T-helper 17 cell (primary cell): Measurements from ENCODE around the gene TBX2. TPM values are rescaled to one million over a fixed set of nuclear protein-coding genes. Genes with fewer than 3 reads are reported as not detected.

ENCODE experiments used
- ATAC-seq: fragments of 150-1000 bp; cut with Tn5 transposase; 2 replicates; pipeline ENCODE4 v1.10.0; 2021; ENCODE audit warnings: mild to moderate bottlenecking, moderate library complexity
- DNase-seq, 3 donors: peaks; one replicate each; pipeline versions ENCODE4 v3.0.0 to v3.0.0-alpha.2; 2020 to 2021
- H3K9me3 ChIP-seq: one replicate; pipeline ENCODE4 v1.7.0; 2013; ENCODE audit warnings: low read length, mild to moderate bottlenecking; ENCODE audit not compliant: control insufficient read depth, poor library complexity, severe bottlenecking
- H3K27ac Mint-ChIP-seq: one replicate; pipeline ENCODE4 v1.8.0; 2022; ENCODE audit warnings: mild to moderate bottlenecking, moderate library complexity, mixed read lengths
- H3K27me3 Mint-ChIP-seq: one replicate; pipeline ENCODE4 v1.8.0; 2022; ENCODE audit warnings: mixed read lengths
- H3K36me3 Mint-ChIP-seq: one replicate; pipeline ENCODE4 v1.8.0; 2022; ENCODE audit warnings: low read depth, mixed read lengths
- H3K4me1 Mint-ChIP-seq: one replicate; pipeline ENCODE4 v1.8.0; 2022; ENCODE audit warnings: mild to moderate bottlenecking, mixed read lengths
- H3K4me3 Mint-ChIP-seq: one replicate; pipeline ENCODE4 v1.8.0; 2022; ENCODE audit warnings: mild to moderate bottlenecking, moderate library complexity, mixed read lengths
- total RNA-seq, 4 donors: library from RNA in 2 of 4; stranded (reverse) in 2 of 4; gene quantifications; one replicate each; pipeline ENCODE4 v1.2.3 and lab custom pipeline; 2022 to 2026

Gene TBX2
- total RNA-seq, 2 donors from 2014 or later, result 0.50 TPM; not detected in 1

- H3K9me3 ChIP-seq, result no peaks in the 10 kb centered on the region
- ATAC-seq (no peak), DNase-seq (no peak)
- no peak overlapping the region for H3K4me3 Mint-ChIP-seq
- H3K36me3 Mint-ChIP-seq, result peaks cover 2% of the 10 kb centered on the region
- H3K4me1 Mint-ChIP-seq, result peaks cover 5% of the 10 kb centered on the region
- no peaks in the 10 kb centered on the region for H3K27me3 Mint-ChIP-seq
- no peak overlapping the region for H3K27ac Mint-ChIP-seq
These were observed 13.9 kb upstream of the TBX2 start for GRCh38 chr17:61385577-61386236.

DNA sequence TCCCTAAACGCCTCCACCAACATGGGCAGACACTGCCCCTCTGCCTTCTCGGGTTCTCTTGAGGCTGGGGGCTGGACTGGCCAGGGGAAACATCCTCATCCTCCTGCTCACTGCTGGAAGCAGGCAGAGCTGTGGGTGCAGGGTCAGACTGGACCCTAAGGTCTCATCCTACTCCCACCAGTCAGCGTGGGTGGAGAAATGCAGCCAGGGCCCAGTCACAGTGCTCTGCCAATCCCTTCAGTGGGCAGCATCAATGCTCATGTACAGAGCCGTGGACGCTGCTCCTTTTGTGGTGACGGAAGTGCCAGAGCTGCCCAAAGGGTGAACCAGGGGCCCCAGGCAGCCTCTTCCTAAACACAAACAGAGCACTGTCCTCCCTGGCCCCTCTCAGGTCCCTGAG is 13.4 kb upstream of the TBX2 start:
- DNase-seq (no peak), ATAC-seq (no peak)
- Mint-ChIP-seq H3K4me3 (no peak overlapping the region), H3K27me3 (no peaks in the 10 kb centered on the region), H3K4me1 (peaks cover 5% of the 10 kb centered on the region), H3K36me3 (peaks cover 2% of the 10 kb centered on the region), H3K27ac (no peak overlapping the region)
- H3K9me3 ChIP-seq, result no peaks in the 10 kb centered on the region

DNA sequence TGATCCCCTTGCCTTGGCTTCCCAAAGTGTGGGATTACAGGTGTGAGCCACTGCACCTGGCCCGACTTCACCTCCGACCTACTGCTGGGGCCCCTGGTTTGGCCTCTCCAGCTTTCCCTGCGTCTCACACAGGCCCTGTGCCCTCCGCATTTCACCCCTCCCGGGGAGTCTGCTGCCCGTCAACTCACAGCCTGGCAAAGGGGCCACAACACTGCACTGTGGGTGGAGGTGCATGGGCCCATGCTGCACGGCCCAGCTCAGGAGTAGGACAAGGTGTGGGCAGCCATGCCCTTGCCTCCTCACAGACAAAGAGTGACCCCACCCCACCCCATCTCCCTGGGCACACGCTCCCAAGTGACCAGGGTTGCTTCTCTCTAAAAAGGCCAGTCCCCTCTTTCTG is 12.6 kb upstream of the TBX2 start:
- ATAC-seq (no peak), DNase-seq (no peak)
- peaks cover 5% of the 10 kb centered on the region for H3K4me1 Mint-ChIP-seq
- H3K36me3 Mint-ChIP-seq, result peaks cover 2% of the 10 kb centered on the region
- no peak overlapping the region for H3K27ac Mint-ChIP-seq
- no peak overlapping the region for H3K4me3 Mint-ChIP-seq
- H3K9me3 ChIP-seq, result no peaks in the 10 kb centered on the region
- H3K27me3 Mint-ChIP-seq, result peaks cover 6% of the 10 kb centered on the region

GRCh38 chr17:61387511-61388305 is 11.9 kb upstream of the TBX2 start:
- no peaks in the 10 kb centered on the region for H3K9me3 ChIP-seq
- Mint-ChIP-seq H3K27ac (no peak overlapping the region), H3K27me3 (peaks cover 11% of the 10 kb centered on the region), H3K36me3 (peaks cover 2% of the 10 kb centered on the region), H3K4me1 (peaks cover 5% of the 10 kb centered on the region), H3K4me3 (no peak overlapping the region)
- ATAC-seq (no peak), DNase-seq (no peak)

DNA sequence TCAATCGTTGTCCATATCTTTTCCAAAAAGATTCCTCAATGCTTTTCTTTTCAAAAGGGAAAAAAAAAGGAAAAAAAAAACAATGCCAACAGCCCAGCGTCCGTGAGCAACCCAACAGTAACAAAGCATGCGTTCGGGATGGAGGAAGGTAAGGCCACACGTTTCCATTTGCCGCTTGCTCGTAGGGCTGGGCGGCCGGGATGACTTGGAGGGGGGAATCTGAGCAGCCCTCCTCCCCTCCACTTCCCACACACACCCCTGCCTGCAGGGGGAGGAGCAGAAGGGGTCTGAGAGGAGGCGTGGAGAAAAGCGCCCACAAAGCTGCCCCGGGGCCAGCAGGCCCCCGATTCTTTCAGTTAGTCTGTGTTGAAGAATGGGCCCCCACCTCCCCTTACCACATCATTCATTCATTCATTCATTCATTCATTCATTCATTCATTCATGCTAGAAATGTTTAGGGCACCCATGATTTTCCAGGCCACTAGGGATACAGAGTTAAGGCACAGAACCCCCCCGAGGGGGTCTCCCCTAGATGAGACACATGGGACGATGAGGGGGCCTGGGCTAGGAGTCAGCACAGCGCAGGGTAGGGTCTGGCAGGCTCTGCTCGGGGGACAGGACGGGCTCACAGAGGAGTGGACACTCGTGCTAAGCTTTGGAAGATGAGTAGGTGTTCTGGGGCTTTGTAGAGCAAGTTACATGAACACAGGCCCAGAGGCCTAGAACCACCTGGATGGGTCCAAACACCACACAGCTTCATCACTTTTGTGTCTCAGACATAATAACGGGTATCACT is 10.9 kb upstream of the TBX2 start:
- H3K4me3 Mint-ChIP-seq, result no peak overlapping the region

GRCh38 chr17:61389670-61390478 is 9.8 kb upstream of the TBX2 start:
- H3K4me3 Mint-ChIP-seq, result no peak overlapping the region
- H3K36me3 Mint-ChIP-seq, result peaks cover 2% of the 10 kb centered on the region
- H3K4me1 Mint-ChIP-seq, result peaks cover 5% of the 10 kb centered on the region
- DNase-seq (peak in 2 of 3 donors; percentile 24 to 48), ATAC-seq (peak; percentile 56)
- H3K9me3 ChIP-seq, result no peaks in the 10 kb centered on the region
- H3K27me3 Mint-ChIP-seq, result peaks cover 18% of the 10 kb centered on the region
- H3K27ac Mint-ChIP-seq, result no peak overlapping the region

More for the DNA sequence above, 10.9 kb upstream of the TBX2 start:
- H3K36me3 Mint-ChIP-seq, result peaks cover 2% of the 10 kb centered on the region
- DNase-seq (no peak), ATAC-seq (no peak)
- H3K27me3 Mint-ChIP-seq, result peaks cover 11% of the 10 kb centered on the region
- H3K4me1 Mint-ChIP-seq, result peaks cover 5% of the 10 kb centered on the region
- H3K27ac Mint-ChIP-seq, result no peak overlapping the region
- no peaks in the 10 kb centered on the region for H3K9me3 ChIP-seq

- ATAC-seq (no peak), DNase-seq (no peak)
- Mint-ChIP-seq H3K36me3 (no peaks in the 10 kb centered on the region), H3K27ac (no peak overlapping the region), H3K27me3 (peaks cover 22% of the 10 kb centered on the region), H3K4me3 (no peak overlapping the region), H3K4me1 (peaks cover 5% of the 10 kb centered on the region)
- H3K9me3 ChIP-seq, result no peaks in the 10 kb centered on the region
These were observed 9.2 kb upstream of the TBX2 start for GRCh38 chr17:61390479-61390791.

DNA sequence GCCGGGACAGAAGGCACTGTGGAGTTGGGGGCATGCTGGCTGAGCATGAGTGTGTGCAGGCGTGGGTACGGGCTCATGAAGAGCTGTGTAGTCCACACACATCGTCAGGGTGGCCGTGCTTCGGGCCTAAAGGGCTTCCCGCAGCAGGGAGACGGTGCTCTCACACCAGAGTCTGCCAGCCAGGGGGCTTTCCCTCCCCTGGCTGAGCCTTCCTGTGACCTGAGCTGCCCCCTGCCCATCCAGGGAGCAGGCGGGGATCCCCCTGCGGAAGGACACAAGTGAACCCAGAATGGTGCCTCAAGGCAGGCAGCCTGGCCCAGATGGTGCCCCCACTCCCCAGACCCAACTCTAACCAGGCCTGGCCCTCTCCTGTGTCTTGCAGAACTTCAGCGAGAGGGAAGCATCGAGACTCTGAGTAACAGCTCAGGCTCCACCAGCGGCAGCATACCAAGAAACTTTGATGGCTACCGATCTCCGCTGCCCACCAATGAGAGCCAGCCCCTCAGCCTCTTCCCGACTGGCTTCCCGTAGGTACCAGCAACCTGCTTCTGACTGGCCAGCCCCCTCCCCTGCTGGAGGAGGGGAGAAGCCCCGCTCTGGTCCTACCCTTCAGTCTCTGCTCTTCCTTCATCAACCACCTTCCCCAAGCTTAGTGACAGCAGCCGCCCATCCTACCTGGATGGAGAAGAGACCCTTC is 7.9 kb upstream of the TBX2 start:
- H3K27me3 Mint-ChIP-seq, result peaks cover 28% of the 10 kb centered on the region
- no peak overlapping the region for H3K4me3 Mint-ChIP-seq
- ATAC-seq (no peak), DNase-seq (no peak)
- peaks cover 7% of the 10 kb centered on the region for H3K4me1 Mint-ChIP-seq
- H3K9me3 ChIP-seq, result no peaks in the 10 kb centered on the region
- H3K27ac Mint-ChIP-seq, result no peak overlapping the region
- H3K36me3 Mint-ChIP-seq, result no peaks in the 10 kb centered on the region

DNA sequence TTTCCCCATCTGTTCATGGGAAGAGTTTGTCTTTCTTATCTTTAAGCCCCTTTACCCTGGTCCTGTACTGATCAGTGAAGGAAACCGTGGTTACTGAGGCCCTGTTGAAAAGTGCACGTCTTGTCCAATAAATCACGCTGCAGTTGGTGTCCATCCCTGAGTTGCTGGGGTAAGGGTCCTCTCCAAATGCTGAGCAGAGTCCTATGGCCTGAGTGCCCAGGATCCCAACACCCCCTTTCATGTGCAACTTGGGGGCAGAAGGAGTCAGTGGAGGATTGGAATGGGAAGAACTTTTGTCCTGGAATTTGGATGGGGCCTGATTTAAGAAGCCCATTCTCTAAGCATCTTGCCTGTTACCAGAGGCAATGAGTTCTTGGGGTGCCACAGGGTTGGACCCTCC is 7.0 kb upstream of the TBX2 start:
- ATAC-seq, result no peak

DNA sequence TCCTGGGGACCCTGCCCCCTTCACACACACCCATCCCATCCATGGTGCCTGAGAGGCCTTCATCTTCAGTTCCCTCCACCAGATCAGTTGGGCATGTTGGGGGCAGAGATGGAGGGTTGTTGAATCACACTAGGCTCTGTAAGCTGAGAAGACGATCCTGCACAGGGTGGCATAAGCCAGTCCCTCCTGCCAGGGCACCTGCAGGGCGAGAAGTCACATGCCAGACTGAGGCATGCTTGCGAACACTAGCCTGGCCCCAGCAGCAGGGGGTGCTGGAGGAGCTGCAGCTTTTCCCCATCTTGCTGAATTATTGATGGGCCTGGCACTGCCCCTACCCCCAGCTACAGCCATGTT is 6.1 kb upstream of the TBX2 start:
- DNase-seq (no peak), ATAC-seq (peak; percentile 34)
- Mint-ChIP-seq H3K27me3 (peaks cover 39% of the 10 kb centered on the region), H3K36me3 (no peaks in the 10 kb centered on the region), H3K4me1 (peaks cover 13% of the 10 kb centered on the region), H3K4me3 (no peak overlapping the region), H3K27ac (no peak overlapping the region)
- no peaks in the 10 kb centered on the region for H3K9me3 ChIP-seq

More for the DNA sequence above, 7.0 kb upstream of the TBX2 start:
- Mint-ChIP-seq H3K27me3 (peaks cover 30% of the 10 kb centered on the region), H3K4me3 (no peak overlapping the region), H3K4me1 (peaks cover 7% of the 10 kb centered on the region), H3K27ac (no peak overlapping the region), H3K36me3 (no peaks in the 10 kb centered on the region)
- no peak for DNase-seq
- H3K9me3 ChIP-seq, result no peaks in the 10 kb centered on the region

DNA sequence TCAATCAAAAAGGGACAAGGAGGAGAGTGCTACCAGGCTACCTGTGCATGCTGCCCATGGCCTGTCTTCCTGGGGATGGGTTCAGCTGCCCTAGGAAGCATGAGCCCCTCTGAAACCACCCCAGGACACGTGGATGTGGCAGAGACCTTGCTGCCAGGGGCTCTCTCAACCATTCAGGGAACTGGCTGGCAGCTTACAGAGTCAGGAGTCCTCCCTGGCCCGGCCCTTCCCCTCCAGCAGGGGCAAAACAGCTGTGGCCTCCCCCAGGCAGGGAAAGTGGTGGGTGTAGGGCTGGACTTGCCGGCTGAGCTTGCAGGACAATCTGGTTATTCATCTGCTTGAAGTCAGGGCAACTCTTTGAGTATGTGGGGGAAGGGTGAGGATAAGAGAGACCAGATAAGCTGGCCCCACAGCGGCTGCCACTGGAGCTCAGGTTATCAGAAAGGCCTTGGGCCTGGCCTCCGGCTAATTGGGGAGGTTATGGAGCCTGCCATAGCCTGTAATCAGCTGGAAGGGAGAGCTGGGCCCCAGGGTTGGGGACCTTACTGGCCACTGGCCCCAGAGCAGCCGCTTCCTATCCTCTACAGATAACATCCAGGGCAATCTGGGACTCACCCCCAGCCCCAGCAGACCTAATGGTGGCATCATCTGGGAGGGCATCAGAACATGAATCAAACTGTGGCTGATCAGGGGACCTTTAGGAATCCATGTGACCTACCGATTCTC is 5.6 kb upstream of the TBX2 start:
- H3K27me3 Mint-ChIP-seq, result peaks cover 42% of the 10 kb centered on the region
- no peak overlapping the region for H3K27ac Mint-ChIP-seq

More for the DNA sequence above, 5.6 kb upstream of the TBX2 start:
- Mint-ChIP-seq H3K36me3 (no peaks in the 10 kb centered on the region), H3K4me3 (no peak overlapping the region), H3K4me1 (peaks cover 14% of the 10 kb centered on the region)
- no peaks in the 10 kb centered on the region for H3K9me3 ChIP-seq
- ATAC-seq (no peak), DNase-seq (no peak)
